ENCODE data around the gene DOCK8. TPM values are rescaled to one million over a fixed set of nuclear protein-coding genes. Genes with fewer than 3 reads are reported as not detected.

The DOCK8 gene
- total and polyA plus RNA-seq, 10 of the 15 experiments (the other 5 are each of a cell fraction or from before 2014, with no cell fraction given): 35.4 to 100 (median 44.7) TPM

GRCh38 chr9:453832-454231, 239.2 kb downstream of the DOCK8 start:
- Histone ChIP-seq H3K9ac (ENCODE audit: control insufficient read depth, insufficient read depth, low read length) (no peak overlapping the region), H4K20me1 (ENCODE audit: control insufficient read depth, insufficient read depth) (no peaks in the 10 kb centered on the region), H3K36me3 (ENCODE audit: control insufficient read depth in 2 of 2, insufficient read depth in 2 of 2, low read length in 1 of 2) (peaks cover 5 to 35% of the 10 kb centered on the region in 2 experiments), H3K27ac (ENCODE audit: control insufficient read depth, insufficient read depth) (no peak overlapping the region), H3K4me1 (ENCODE audit: control insufficient read depth, insufficient read depth, low read length) (no peaks in the 10 kb centered on the region), H3K9me3 (replicated peaks; ENCODE audit: control insufficient read depth, insufficient read depth, low read length) (no peaks in the 10 kb centered on the region), H3K4me2 (ENCODE audit: control insufficient read depth, insufficient read depth) (no peak overlapping the region), H3K4me3 (no peak overlapping the region), H2AFZ (ENCODE audit: control insufficient read depth, low read depth, low read length) (no peak overlapping the region), H3K79me2 (ENCODE audit: control insufficient read depth, insufficient read depth, low read length) (no peaks in the 10 kb centered on the region), H3K27me3 (replicated peaks in 1 of 2; ENCODE audit: control insufficient read depth in 2 of 2, insufficient read depth in 2 of 2, low read length in 1 of 2) (no peaks in the 10 kb centered on the region)
- POLR2A ChIA-PET: no interaction called here
- in situ Hi-C loops (cut with MboI) (no loop called here), intact Hi-C loops (cut with micrococcal nuclease; ENCODE audit: unreplicated experiment) (no loop called here)
- no peak for FAIRE-seq
- no peak for DNase-seq (ENCODE audit: low read depth, low spot score)
- CTCF ChIA-PET: no interaction called here
- 99% methylated on average over 3 of the region's 3 CpGs for WGBS (ENCODE audit: insufficient coverage, insufficient replicate concordance, low lambda C conversion rate, missing lambda C conversion rate)
- RAD21 ChIA-PET (ENCODE audit: unreplicated experiment): no interaction called here
- SMC1A ChIA-PET (ENCODE audit: uncharacterized antibody, unreplicated experiment): no interaction called here
- BruUV-seq (replicated peaks): no TSS peak
- no peak for TF ChIP-seq E4F1 (IDR thresholded peaks at IDR 0.05; ENCODE audit: borderline replicate concordance, partially characterized antibody)
- no peak for TF ChIP-seq ASH2L (IDR thresholded peaks at IDR 0.05; ENCODE audit: borderline replicate concordance, low read depth)
- TF ChIP-seq, protein P1, sequence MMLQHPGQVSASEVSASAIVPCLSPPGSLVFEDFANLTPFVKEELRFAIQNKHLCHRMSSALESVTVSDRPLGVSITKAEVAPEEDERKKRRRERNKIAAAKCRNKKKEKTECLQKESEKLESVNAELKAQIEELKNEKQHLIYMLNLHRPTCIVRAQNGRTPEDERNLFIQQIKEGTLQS (IDR thresholded peaks at IDR 0.05; ENCODE audit: borderline replicate concordance, extremely low read depth, low read depth, low read length): no peak
- no peak for TF ChIP-seq CREB1 (IDR thresholded peaks at IDR 0.05; ENCODE audit: low read depth)
- TF ChIP-seq RFX5 (IDR thresholded peaks at IDR 0.05; ENCODE audit: low read depth, low read length): no peak
- TF ChIP-seq MYB (IDR thresholded peaks at IDR 0.05; ENCODE audit: borderline replicate concordance, low read depth, low read length): no peak
- no peak for ATAC-seq

All from GM12878 (cell line).